CD8-positive, alpha-beta memory T cell (primary cell): Measurements from ENCODE around the gene TGIF1. TPM values are rescaled to one million over a fixed set of nuclear protein-coding genes. Genes with fewer than 3 reads are reported as not detected.

Experiments
- CTCF ChIA-PET: fragments of 350-600 bp; sonication (Branson Sonifier 250); formaldehyde crosslinking; loops from one replicate; lab custom pipeline; 2021; ENCODE audit warnings: antibody characterized with exemption; lab: Charles Lee
- POLR2A ChIA-PET: fragments of 350-600 bp; sonication (Branson Sonifier 250); formaldehyde crosslinking; loops from one replicate; lab custom pipeline; 2021; ENCODE audit warnings: antibody characterized with exemption; lab: Charles Lee
- DNase-seq, 5 donors: peaks; one replicate each; pipeline versions ENCODE4 v3.0.0 to v3.0.0-alpha.2; 2020 to 2022; ENCODE audit warnings: mixed read lengths in 1 of 5
- H3K27ac ChIP-seq: one replicate; pipeline ENCODE4 v1.7.0; 2013; ENCODE audit warnings: low read depth, mild to moderate bottlenecking, low read length, moderate library complexity
- H3K27me3 ChIP-seq: 2 replicates; pipeline ENCODE4 v1.7.0; 2013; ENCODE audit warnings: low read length, mild to moderate bottlenecking; ENCODE audit not compliant: insufficient read depth, poor library complexity, severe bottlenecking
- H3K36me3 ChIP-seq: 2 replicates; pipeline ENCODE4 v1.7.0; 2013; ENCODE audit warnings: mild to moderate bottlenecking, low read length, moderate library complexity; ENCODE audit not compliant: insufficient read depth
- H3K4me1 ChIP-seq: 2 replicates; pipeline ENCODE4 v1.7.0; 2013; ENCODE audit warnings: mild to moderate bottlenecking, low read length, moderate library complexity; ENCODE audit not compliant: insufficient read depth
- H3K4me3 ChIP-seq: 2 replicates; pipeline ENCODE4 v1.7.0; 2013; ENCODE audit warnings: mild to moderate bottlenecking, low read length
- H3K9me3 ChIP-seq: 2 replicates; pipeline ENCODE4 v1.7.0; 2013; ENCODE audit warnings: mild to moderate bottlenecking, low read length
- H3K27ac Mint-ChIP-seq, 8 donors: one replicate each; pipeline ENCODE4 v1.8.0; 2020 to 2021; ENCODE audit warnings: mixed read lengths in 8 of 8, mild to moderate bottlenecking in 6 of 8, inconsistent platforms in 3 of 8, moderate library complexity in 3 of 8
- H3K27me3 Mint-ChIP-seq, 2 donors: one replicate each; pipeline ENCODE4 v1.8.0; 2020 to 2021; ENCODE audit warnings: mixed read lengths in 2 of 2, mild to moderate bottlenecking in 1 of 2, moderate library complexity in 1 of 2
- H3K36me3 Mint-ChIP-seq, 3 donors: one replicate each; pipeline ENCODE4 v1.8.0; 2020 to 2021; ENCODE audit warnings: mixed read lengths in 3 of 3, inconsistent platforms in 1 of 3, mild to moderate bottlenecking in 1 of 3
- H3K4me1 Mint-ChIP-seq, 3 donors: one replicate each; pipeline ENCODE4 v1.8.0; 2020 to 2021; ENCODE audit warnings: mixed read lengths in 3 of 3, inconsistent platforms in 1 of 3, mild to moderate bottlenecking in 1 of 3
- H3K4me3 Mint-ChIP-seq, 7 donors: one replicate each; pipeline ENCODE4 v1.8.0; 2020 to 2021; ENCODE audit warnings: mixed read lengths in 7 of 7, mild to moderate bottlenecking in 6 of 7, moderate library complexity in 4 of 7, inconsistent platforms in 2 of 7
- H3K9me3 Mint-ChIP-seq, 5 donors: one replicate each; pipeline ENCODE4 v1.8.0; 2020 to 2022; ENCODE audit warnings: mixed read lengths in 5 of 5, mild to moderate bottlenecking in 3 of 5, moderate library complexity in 2 of 5, inconsistent platforms in 1 of 5
- polyA plus RNA-seq: library from polyadenylated mRNA; unstranded; fragments of 300-500 nt; fragmentation: Illumina TruSeq; gene quantifications from one replicate; pipeline ENCODE4 v1.2.3, GENCODE V29; 2021
- total RNA-seq, 2 experiments: library from RNA; stranded (reverse); gene quantifications; one replicate each; pipeline ENCODE4 v1.2.3, GENCODE V29; 2021

TGIF1 gene
- total and polyA plus RNA-seq, 3 experiments from 2014 or later: 36.9 to 77.0 (median 38.3) TPM

DNA sequence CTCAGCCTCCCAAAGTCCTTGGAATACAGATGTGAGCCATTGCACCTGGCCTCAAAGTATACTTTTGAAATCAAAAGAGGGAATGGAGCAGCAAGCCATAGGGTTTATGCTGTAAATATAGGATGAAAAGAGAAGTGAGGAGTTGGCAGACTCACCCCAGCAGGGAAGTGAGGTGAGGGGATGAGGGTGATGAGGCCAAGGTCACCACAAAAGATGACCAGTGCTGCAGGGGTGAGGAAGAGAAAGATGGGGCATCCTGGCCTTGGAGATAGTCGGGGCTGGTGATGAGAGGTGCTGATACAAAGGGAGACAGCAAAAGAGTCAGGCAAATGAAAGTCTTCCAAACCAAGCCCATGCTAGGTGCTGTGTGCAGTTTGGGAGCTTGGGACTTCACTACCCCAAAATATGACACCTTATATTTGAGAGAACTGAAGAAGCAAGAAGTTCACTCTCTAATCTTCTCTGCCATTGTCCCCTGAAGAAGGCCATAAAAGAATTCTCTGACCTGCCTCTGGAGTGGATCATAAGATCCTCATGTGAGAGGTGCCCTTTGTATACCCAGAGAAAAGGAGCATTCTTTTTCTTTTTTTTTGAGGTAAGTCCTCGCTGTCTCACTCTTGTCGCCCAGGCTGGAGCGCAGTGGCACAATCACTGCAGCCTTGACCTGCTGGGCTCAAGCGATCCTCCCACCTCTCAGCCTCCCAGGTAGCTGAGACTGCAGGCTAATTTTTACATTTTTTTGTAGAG, 31.0 kb downstream of the TGIF1 start:
- no peak overlapping the region for H3K4me3 Mint-ChIP-seq
- CTCF ChIA-PET: interaction anchor here (1.3 to 1.7 kb wide), 5 partner anchors 12 to 114 kb away, joined by 3 to 7 read pairs (median 3); no protein-coding TSS in a partner anchor
- H3K36me3 Mint-ChIP-seq: no peaks in the 10 kb centered on the region
- no peaks in the 10 kb centered on the region for H3K9me3 Mint-ChIP-seq
- peak overlapping the region in 2 of 8 donors; percentile 6 to 79 for H3K27ac Mint-ChIP-seq
- H3K4me1 Mint-ChIP-seq: peaks cover 0 to 4% (median 3%) of the 10 kb centered on the region in 3 donors
- Histone ChIP-seq H3K27me3 (no peaks in the 10 kb centered on the region), H3K4me1 (no peaks in the 10 kb centered on the region), H3K36me3 (no peaks in the 10 kb centered on the region), H3K9me3 (no peaks in the 10 kb centered on the region), H3K4me3 (no peak overlapping the region), H3K27ac (no peak overlapping the region)
- POLR2A ChIA-PET: interaction anchor here (1.0 kb wide), 1 partner anchor 15 kb away, joined by 3 read pairs; no protein-coding TSS in a partner anchor
- DNase-seq: no peak
- H3K27me3 Mint-ChIP-seq: peaks cover 1 to 3% of the 10 kb centered on the region in 2 donors

DNA sequence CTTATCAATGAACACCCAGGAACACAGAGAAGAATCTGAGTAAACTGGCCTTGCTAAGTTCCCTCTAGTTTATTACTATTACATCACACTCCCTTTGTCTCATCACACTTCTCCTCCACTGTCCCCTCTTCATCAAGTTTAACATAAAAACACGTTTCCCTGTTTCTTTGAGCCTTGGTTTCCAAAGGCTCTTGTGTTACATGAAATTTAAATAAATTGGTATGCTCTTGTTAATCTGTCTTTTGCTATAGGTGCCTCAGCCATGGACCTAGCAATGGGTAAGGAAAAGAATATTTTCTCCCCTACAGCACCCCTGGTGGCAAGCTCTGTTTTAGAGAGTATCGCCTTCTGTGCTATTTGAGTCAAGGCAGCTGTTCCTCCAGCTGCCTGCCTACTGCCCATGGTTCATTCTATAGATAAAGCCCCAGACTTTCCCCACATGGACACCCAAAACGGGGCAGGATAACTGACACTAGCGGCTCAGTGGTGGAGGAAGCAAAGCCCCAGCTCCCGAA, 31.8 kb downstream of the TGIF1 start:
- ChIA-PET CTCF (interaction anchor here (0.8 to 1.7 kb wide), 10 partner anchors 8 to 113 kb away, joined by 3 to 7 read pairs (median 3); no protein-coding TSS in a partner anchor), POLR2A (interaction anchor here (0.7 to 1.0 kb wide), 2 partner anchors 16 to 23 kb away, joined by 3 read pairs; no protein-coding TSS in a partner anchor)
- Histone ChIP-seq H3K9me3 (no peaks in the 10 kb centered on the region), H3K4me3 (no peak overlapping the region), H3K27me3 (no peaks in the 10 kb centered on the region), H3K27ac (no peak overlapping the region), H3K4me1 (no peaks in the 10 kb centered on the region), H3K36me3 (no peaks in the 10 kb centered on the region)
- Mint-ChIP-seq H3K4me1 (peaks cover 0 to 4% (median 3%) of the 10 kb centered on the region in 3 donors), H3K36me3 (no peaks in the 10 kb centered on the region), H3K27me3 (peaks cover 1 to 3% of the 10 kb centered on the region in 2 donors), H3K27ac (no peak overlapping the region), H3K9me3 (no peaks in the 10 kb centered on the region), H3K4me3 (no peak overlapping the region)
- DNase-seq: no peak

DNA sequence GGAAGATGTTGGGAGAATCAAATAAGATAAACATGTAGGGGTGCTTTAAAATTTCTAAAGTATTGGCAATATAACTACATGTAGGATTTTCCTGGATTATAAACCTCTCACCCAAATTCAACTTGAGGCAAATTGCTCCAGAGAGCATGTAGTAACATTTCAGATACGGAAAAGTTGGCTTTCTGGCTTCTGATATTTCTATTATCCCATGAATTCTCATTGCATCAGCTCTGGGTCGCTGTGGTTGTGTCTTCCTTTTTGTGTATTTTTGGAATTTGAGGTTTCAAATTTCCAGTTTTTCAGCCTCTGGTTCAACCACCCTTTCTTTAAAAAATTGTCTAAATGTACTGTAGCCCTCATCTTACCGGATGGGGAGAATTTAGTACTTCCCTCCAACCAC, 32.3 kb downstream of the TGIF1 start:
- DNase-seq: no peak
- Mint-ChIP-seq H3K36me3 (no peaks in the 10 kb centered on the region), H3K4me3 (no peak overlapping the region), H3K27ac (no peak overlapping the region), H3K9me3 (no peaks in the 10 kb centered on the region), H3K4me1 (peaks cover 0 to 4% (median 3%) of the 10 kb centered on the region in 3 donors), H3K27me3 (peaks cover 1 to 3% of the 10 kb centered on the region in 2 donors)
- Histone ChIP-seq H3K9me3 (no peaks in the 10 kb centered on the region), H3K4me3 (no peak overlapping the region), H3K27ac (no peak overlapping the region), H3K27me3 (no peaks in the 10 kb centered on the region), H3K4me1 (no peaks in the 10 kb centered on the region), H3K36me3 (no peaks in the 10 kb centered on the region)
- ChIA-PET CTCF (interaction anchor here (0.7 to 1.7 kb wide), 11 partner anchors 9 to 112 kb away, joined by 3 to 7 read pairs (median 3); no protein-coding TSS in a partner anchor), POLR2A (interaction anchor here (0.6 to 1.0 kb wide), 3 partner anchors 17 to 163 kb away, joined by 3 read pairs; no protein-coding TSS in a partner anchor)

DNA sequence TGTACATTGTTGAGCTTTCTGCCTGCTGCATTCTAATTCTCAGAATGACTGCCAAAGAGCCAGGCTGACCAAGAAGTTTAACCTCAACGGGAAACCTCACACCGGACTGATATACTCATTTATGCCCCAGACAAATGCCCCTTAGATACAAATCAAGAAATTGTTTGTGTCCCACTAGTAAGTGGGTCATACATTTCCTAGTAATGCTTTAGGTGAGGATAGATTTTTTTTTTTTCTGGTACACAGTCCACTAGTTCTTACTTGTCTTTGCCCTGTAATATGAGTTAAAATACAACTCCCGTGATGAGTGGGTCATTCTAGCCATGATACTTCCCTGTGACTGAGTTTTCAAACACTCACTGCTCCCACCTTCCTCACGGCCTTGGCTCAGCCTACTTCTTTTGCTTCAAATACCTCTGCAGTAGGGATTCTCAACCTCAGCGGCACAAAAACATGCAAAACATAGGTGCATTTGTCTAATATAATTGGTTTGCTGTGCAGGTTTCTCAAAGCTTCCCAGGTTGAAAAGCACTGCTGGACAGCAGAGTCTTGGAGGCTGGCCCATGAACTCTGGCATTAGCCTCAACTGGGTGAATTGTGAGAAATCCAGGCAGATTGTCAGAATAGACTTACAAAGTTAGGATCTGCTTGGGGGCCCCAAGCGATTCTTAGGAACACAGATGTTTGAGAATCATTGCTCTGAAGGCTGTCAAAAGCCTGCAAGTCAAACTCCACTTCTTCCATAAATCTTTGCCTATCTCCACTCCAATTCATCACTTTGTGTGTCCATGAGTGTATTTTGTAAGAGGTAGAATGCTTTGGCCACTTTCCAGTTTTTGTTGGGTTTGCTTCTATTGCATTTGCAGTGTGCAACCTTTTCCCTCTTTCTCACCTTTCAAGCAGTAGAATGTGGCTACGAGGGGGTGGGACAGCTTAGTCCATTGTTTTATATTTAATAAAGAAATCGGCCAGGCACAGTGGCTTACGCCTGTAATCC, 35.5 kb downstream of the TGIF1 start:
- Mint-ChIP-seq H3K27ac (peak overlapping the region in 2 of 8 donors; percentile 15 to 73), H3K4me3 (no peak overlapping the region), H3K27me3 (peaks cover 1 to 3% of the 10 kb centered on the region in 2 donors), H3K4me1 (peaks cover 0 to 4% (median 3%) of the 10 kb centered on the region in 3 donors), H3K36me3 (no peaks in the 10 kb centered on the region), H3K9me3 (no peaks in the 10 kb centered on the region)
- H3K9me3 ChIP-seq: no peaks in the 10 kb centered on the region
- H3K27me3 ChIP-seq: no peaks in the 10 kb centered on the region
- ChIA-PET POLR2A (interaction anchor here (1.0 kb wide), 1 partner anchor 24 kb away, joined by 3 read pairs; no protein-coding TSS in a partner anchor), CTCF (interaction anchor here (1.0 kb wide), 1 partner anchor 19 kb away, joined by 3 read pairs; no protein-coding TSS in a partner anchor)
- no peak overlapping the region for H3K4me3 ChIP-seq
- H3K4me1 ChIP-seq: no peaks in the 10 kb centered on the region
- H3K27ac ChIP-seq: no peak overlapping the region
- no peak for DNase-seq
- no peaks in the 10 kb centered on the region for H3K36me3 ChIP-seq

DNA sequence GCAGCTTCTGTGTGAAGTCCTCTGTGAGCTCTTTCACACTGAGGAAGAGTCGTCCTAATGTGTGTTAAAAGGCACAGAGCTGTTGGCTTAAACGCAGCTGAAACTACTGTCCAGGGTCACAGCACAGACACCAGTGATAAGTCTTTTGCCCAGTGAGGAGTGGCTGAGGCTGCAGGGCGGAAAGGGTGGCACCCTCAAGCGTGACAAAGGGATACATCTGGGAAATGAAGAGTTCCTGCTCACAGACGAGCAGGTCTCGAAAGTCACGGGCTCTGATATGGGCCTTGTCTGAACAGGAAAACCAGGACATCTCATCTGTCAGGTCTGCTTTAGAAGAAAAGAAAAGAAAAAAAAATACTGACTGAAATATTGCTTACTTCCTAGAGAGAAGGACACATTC, 36.5 kb downstream of the TGIF1 start:
- no peaks in the 10 kb centered on the region for H3K9me3 Mint-ChIP-seq
- H3K4me3 ChIP-seq: no peak overlapping the region
- no peaks in the 10 kb centered on the region for H3K36me3 Mint-ChIP-seq
- no peak overlapping the region for H3K27ac ChIP-seq
- no peaks in the 10 kb centered on the region for H3K36me3 ChIP-seq
- H3K9me3 ChIP-seq: no peaks in the 10 kb centered on the region
- no peak for DNase-seq
- no peaks in the 10 kb centered on the region for H3K4me1 ChIP-seq
- no peak overlapping the region for H3K27ac Mint-ChIP-seq
- H3K27me3 Mint-ChIP-seq: peaks cover 1 to 3% of the 10 kb centered on the region in 2 donors
- H3K27me3 ChIP-seq: no peaks in the 10 kb centered on the region
- CTCF ChIA-PET: interaction anchor here (0.8 kb wide), 1 partner anchor 108 kb away, joined by 3 read pairs; no protein-coding TSS in a partner anchor
- no peak overlapping the region for H3K4me3 Mint-ChIP-seq
- H3K4me1 Mint-ChIP-seq: peaks cover 0 to 4% (median 3%) of the 10 kb centered on the region in 3 donors
- POLR2A ChIA-PET: interaction anchor here (1.0 kb wide), 1 partner anchor 25 kb away, joined by 3 read pairs; no protein-coding TSS in a partner anchor

DNA sequence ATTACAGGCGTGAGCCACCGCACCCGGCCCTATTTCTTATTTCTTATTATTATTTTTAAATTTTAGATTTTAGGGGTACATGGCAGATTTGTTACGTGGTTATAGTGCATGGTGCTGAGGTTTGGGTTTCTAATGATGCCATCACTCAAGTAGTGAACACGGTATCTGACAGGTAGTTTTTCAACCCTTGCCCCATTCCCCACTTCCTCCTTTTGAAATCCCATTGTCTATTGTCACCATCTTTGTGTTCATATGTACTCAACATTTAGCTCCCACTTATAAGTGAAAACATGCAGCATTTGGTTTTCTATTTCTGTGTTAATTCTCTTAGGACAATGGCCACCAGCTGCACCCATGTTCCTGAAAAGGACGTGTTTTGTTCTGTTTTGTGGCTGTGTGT, 39.5 kb downstream of the TGIF1 start:
- Histone ChIP-seq H3K36me3 (no peaks in the 10 kb centered on the region), H3K27me3 (no peaks in the 10 kb centered on the region), H3K27ac (no peak overlapping the region), H3K9me3 (no peaks in the 10 kb centered on the region), H3K4me3 (no peak overlapping the region), H3K4me1 (no peaks in the 10 kb centered on the region)
- Mint-ChIP-seq H3K9me3 (no peaks in the 10 kb centered on the region), H3K4me1 (peaks cover 0 to 6% (median 0%) of the 10 kb centered on the region in 3 donors), H3K36me3 (no peaks in the 10 kb centered on the region), H3K27me3 (peaks cover 4 to 15% of the 10 kb centered on the region in 2 donors), H3K27ac (no peak overlapping the region), H3K4me3 (no peak overlapping the region)
- DNase-seq: no peak
- ChIA-PET POLR2A (no interaction called here), CTCF (no interaction called here)

DNA sequence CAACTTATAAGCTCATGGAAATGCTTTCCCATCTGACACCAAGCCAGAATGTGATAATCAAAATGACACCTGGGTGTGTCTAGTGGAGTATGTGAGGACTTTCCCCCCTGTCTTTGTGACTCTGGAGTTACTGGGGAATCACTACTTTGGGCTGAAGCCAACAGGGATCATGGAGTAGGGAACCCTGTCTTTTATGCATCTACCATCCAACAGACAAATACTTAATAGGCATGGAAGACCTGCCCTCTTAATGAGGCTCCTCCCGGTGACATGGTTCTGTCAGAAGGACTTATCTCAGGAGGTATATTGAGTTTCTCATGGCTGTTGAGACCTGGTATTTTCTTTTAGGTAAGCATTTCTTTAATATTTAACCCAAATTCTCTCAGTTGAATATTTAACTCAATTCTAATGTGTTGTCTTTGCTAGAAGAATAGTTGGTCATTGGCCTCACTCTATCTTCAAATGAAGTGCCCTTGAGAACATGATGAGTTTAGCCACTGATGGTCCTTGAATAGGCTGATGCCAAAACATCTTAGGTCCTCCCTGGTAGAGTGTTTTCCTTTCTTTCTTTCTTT, 42.1 kb downstream of the TGIF1 start:
- no peak for DNase-seq
- no peaks in the 10 kb centered on the region for H3K36me3 Mint-ChIP-seq
- H3K4me1 Mint-ChIP-seq: peaks cover 0 to 12% (median 7%) of the 10 kb centered on the region in 3 donors
- Histone ChIP-seq H3K36me3 (no peaks in the 10 kb centered on the region), H3K4me3 (no peak overlapping the region), H3K27me3 (no peaks in the 10 kb centered on the region), H3K4me1 (no peaks in the 10 kb centered on the region), H3K27ac (no peak overlapping the region), H3K9me3 (no peaks in the 10 kb centered on the region)
- ChIA-PET CTCF (interaction anchor here (1.1 kb wide), 1 partner anchor 93 kb away, joined by 4 read pairs; no protein-coding TSS in a partner anchor), POLR2A (no interaction called here)
- no peaks in the 10 kb centered on the region for H3K9me3 Mint-ChIP-seq
- H3K27me3 Mint-ChIP-seq: peaks cover 4 to 27% of the 10 kb centered on the region in 2 donors
- no peak overlapping the region for H3K27ac Mint-ChIP-seq
- no peak overlapping the region for H3K4me3 Mint-ChIP-seq
